HCT116 (cell line): ENCODE measurements around the gene VAV2. TPM values are rescaled to one million over a fixed set of nuclear protein-coding genes. Genes with fewer than 3 reads are reported as not detected.

Experiments
- ATAC-seq: fragments of 200-7000 bp; cut with Tn5 transposase; 2 replicates; pipeline ENCODE4 v1.9.1; 2020; ENCODE audit warnings: mild to moderate bottlenecking, moderate library complexity
- BruUV-seq: library from RNA; stranded (reverse); fragments of 400-500 nt; replicated peaks from 2 replicates; lab custom pipeline; 2021; lab: Mats Ljungman, UMichigan
- CTCF ChIA-PET: fragments of 300-600 bp; sonication (Branson Sonifier 250); formaldehyde crosslinking; loops from one replicate; lab custom pipeline; 2021; ENCODE audit warnings: antibody characterized with exemption; lab: Charles Lee
- POLR2A ChIA-PET: fragments of 300-600, 350-600 bp; sonication (Branson Sonifier 250); formaldehyde crosslinking; loops from one replicate; lab custom pipeline; 2021; ENCODE audit warnings: antibody characterized with exemption; lab: Charles Lee
- RAD21 ChIA-PET, 2 experiments: fragments of 300-600 bp; sonication (Branson Sonifier 250); formaldehyde crosslinking; loops; one replicate each; lab custom pipeline; 2023; ENCODE audit warnings: low total read pairs in 2 of 2; ENCODE audit not compliant: uncharacterized antibody in 2 of 2, unreplicated experiment in 2 of 2, low non-redundant PET in 1 of 2; lab: Charles Lee
- DNase-seq: peaks from one replicate; pipeline ENCODE4 v3.0.0-alpha.2; 2010; ENCODE audit warnings: low read depth, low spot score
- H2AFZ ChIP-seq: fragments of 200-600 bp; shearing (Covaris generic), sonication (generic); 2 replicates; pipeline ENCODE4 v1.6.1; 2017; ENCODE audit warnings: low read depth, mixed run types, mixed read lengths, antibody characterized with exemption, low read length; ENCODE audit not compliant: poor library complexity, severe bottlenecking
- H3K27ac ChIP-seq: 2 replicates; pipeline ENCODE4 v1.5.1; 2012; ENCODE audit warnings: low read depth, low read length
- H3K27me3 ChIP-seq: fragments of 200-600 bp; sonication (generic); 2 replicates; pipeline ENCODE4 v1.6.1; 2016; ENCODE audit warnings: mixed run types, low read length, mixed read lengths; ENCODE audit not compliant: insufficient read depth
- H3K36me3 ChIP-seq, 2 experiments: fragments of 200-500 bp in 1 of 2; fragments of 200-600 bp in 1 of 2; sonication (Bioruptor generic) in 1 of 2; sonication (generic) in 1 of 2; 2 replicates each; pipeline versions ENCODE4 v1.5.1 to v1.6.1; 2014 to 2016; ENCODE audit warnings: low read length in 2 of 2, inconsistent platforms in 1 of 2, mixed read lengths in 1 of 2, mixed run types in 1 of 2; ENCODE audit not compliant: insufficient read depth in 2 of 2, control insufficient read depth in 1 of 2
- H3K4me1 ChIP-seq, 2 experiments: fragments of 200-600 bp in 1 of 2; sonication (generic) in 1 of 2; 2 replicates each; pipeline versions ENCODE4 v1.5.1 to v1.6.1; 2012 to 2017; ENCODE audit warnings: low read length in 2 of 2, inconsistent platforms in 1 of 2, mild to moderate bottlenecking in 1 of 2, mixed read lengths in 1 of 2, mixed run types in 1 of 2, moderate library complexity in 1 of 2; ENCODE audit not compliant: insufficient read depth in 2 of 2, control insufficient read depth in 1 of 2
- H3K4me2 ChIP-seq: fragments of 200-600 bp; sonication (generic); 2 replicates; pipeline ENCODE4 v1.6.1; 2017; ENCODE audit warnings: mixed run types, low read length, mixed read lengths
- H3K4me3 ChIP-seq, 2 experiments: fragments of 200-600 bp in 1 of 2; sonication (generic) in 1 of 2; replicated peaks in 1 of 2; 2 replicates each; pipeline ENCODE4 v1.5.1; 2011 to 2016; ENCODE audit warnings: low read length in 2 of 2, control low read depth in 1 of 2, low read depth in 1 of 2, mild to moderate bottlenecking in 1 of 2, mixed read lengths in 1 of 2, mixed run types in 1 of 2
- H3K79me2 ChIP-seq: fragments of 200-600 bp; sonication (generic); 2 replicates; pipeline ENCODE4 v1.6.1; 2017; ENCODE audit warnings: mild to moderate bottlenecking, mixed run types, low read length, moderate library complexity, mixed read lengths; ENCODE audit not compliant: insufficient read depth
- H3K9ac ChIP-seq: fragments of 200-600 bp; sonication (generic); 2 replicates; pipeline ENCODE4 v1.6.1; 2016; ENCODE audit warnings: low read length, mixed read lengths
- H3K9me2 ChIP-seq: fragments of 200-600 bp; sonication (generic), shearing (Covaris generic); 2 replicates; pipeline ENCODE4 v1.6.1; 2017; ENCODE audit warnings: mixed run types, mild to moderate bottlenecking, moderate library complexity; ENCODE audit not compliant: insufficient read depth
- H3K9me3 ChIP-seq, 2 experiments: fragments of 200-500 bp in 1 of 2; fragments of 200-600 bp in 1 of 2; sonication (Bioruptor generic) in 1 of 2; sonication (generic) in 1 of 2; 2 replicates each; pipeline ENCODE4 v1.6.1; 2014 to 2017; ENCODE audit warnings: low read length in 2 of 2, mixed read lengths in 2 of 2, inconsistent platforms in 1 of 2, low read depth in 1 of 2, mild to moderate bottlenecking in 1 of 2, mixed run types in 1 of 2, moderate library complexity in 1 of 2; ENCODE audit not compliant: control insufficient read depth in 1 of 2, insufficient read depth in 1 of 2
- H4K20me1 ChIP-seq: fragments of 200-600 bp; sonication (generic), shearing (Covaris generic); 2 replicates; pipeline ENCODE4 v1.6.1; 2017; ENCODE audit warnings: mixed run types, mild to moderate bottlenecking, moderate library complexity; ENCODE audit not compliant: insufficient read depth
- EZH2phosphoT487 ChIP-seq: fragments of 200-600 bp; IDR thresholded peaks from 2 replicates; pipeline ENCODE4 v1.6.1; 2018; ENCODE audit warnings: antibody characterized with exemption, borderline replicate concordance
- RAD21 ChIP-seq: IDR thresholded peaks from 2 replicates; pipeline ENCODE4 v1.6.1; 2012; ENCODE audit warnings: low read depth, mild to moderate bottlenecking
- SP1 ChIP-seq: IDR thresholded peaks from 2 replicates; pipeline ENCODE4 v1.6.1; 2012; ENCODE audit warnings: low read depth
- SRF ChIP-seq: IDR thresholded peaks from 2 replicates; pipeline ENCODE4 v1.6.1; 2012; ENCODE audit warnings: low read depth
- ZFX ChIP-seq: fragments of 450-650 bp; IDR thresholded peaks from 2 replicates; pipeline ENCODE4 v1.6.1; 2017
- intact Hi-C: fragments of 100-400 bp; cut with micrococcal nuclease; formaldehyde crosslinking; loops from 2 replicates; pipeline ENCODE4 v1.10.0; 2022
- total RNA-seq: library from RNA; stranded (reverse); gene quantifications from one replicate; pipeline ENCODE4 v1.2.1, GENCODE V29; 2021; ENCODE audit not compliant: unreplicated experiment
- TF ChIP-seq, protein P1 (sequence below), 3 experiments: fragments of 200-600 bp in 1 of 3; sonication (generic) in 1 of 3; IDR thresholded peaks in 2 of 3; conservative IDR thresholded peaks in 1 of 3; 2 replicates each; pipeline ENCODE4 v1.5.1; 2012 to 2017; ENCODE audit warnings: low read depth in 2 of 3, low read length in 2 of 3, antibody characterized with exemption in 1 of 3, borderline replicate concordance in 1 of 3, control low read depth in 1 of 3, mild to moderate bottlenecking in 1 of 3, mixed read lengths in 1 of 3, mixed run types in 1 of 3, moderate library complexity in 1 of 3; ENCODE audit not compliant: insufficient read depth in 1 of 3

VAV2 gene
- total RNA-seq, 1 experiment from 2014 or later, result 33.2 TPM

DNA sequence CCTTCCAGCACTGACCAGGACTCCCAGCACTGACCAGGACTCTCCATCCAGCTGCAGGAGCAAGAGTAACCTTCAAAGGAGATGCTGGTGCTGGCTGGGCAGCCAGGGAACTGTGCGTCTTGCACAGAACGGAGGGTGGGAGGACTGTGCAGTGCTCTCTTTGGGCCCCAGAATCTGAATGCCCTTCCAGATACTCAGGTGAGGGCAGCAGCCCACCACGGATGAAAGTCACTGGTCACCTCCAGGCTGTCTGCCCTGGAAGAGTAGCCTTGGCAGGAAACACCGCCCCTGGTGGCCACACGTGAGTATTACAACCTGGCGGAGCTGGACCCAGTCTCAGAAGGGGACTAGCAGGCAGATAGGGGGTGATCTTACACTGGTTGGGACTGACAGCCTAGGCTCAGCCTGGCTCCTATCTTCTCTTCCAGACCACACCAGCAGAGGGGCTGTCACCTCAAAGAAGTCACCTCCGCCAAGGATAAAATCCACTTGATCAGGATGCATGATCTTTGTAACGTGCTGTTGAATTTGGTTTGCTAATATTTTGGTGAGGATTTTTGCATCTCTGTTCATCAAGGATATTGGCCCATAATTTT is 249.2 kb downstream of the VAV2 start:
- H3K36me3 ChIP-seq, result no peaks in the 10 kb centered on the region
- intact Hi-C loops, result loop anchor here (5.0 kb wide), 1 partner anchor 249 kb away; the partner anchor contains the start of gene VAV2
- H3K9me3 ChIP-seq, result no peaks in the 10 kb centered on the region
- peak; percentile 92 for ATAC-seq
- peak; percentile 77 for DNase-seq
- RAD21 ChIA-PET, result interaction anchor here in 1 of 2 experiments (0.6 to 1.3 kb wide), 2 partner anchors 11 to 39 kb away, joined by 3 read pairs; no protein-coding TSS in a partner anchor
- no peak overlapping the region for H3K4me2 ChIP-seq
- H3K27ac ChIP-seq, result no peak overlapping the region
- H3K9me2 ChIP-seq, result no peaks in the 10 kb centered on the region
- TF ChIP-seq SRF, result 0 out of 2 replicates have a peak, but pooled peaks have one; percentile 25
- TF ChIP-seq ZFX, result no peak
- TF ChIP-seq EZH2phosphoT487, result no peak
- TF ChIP-seq, protein P1, sequence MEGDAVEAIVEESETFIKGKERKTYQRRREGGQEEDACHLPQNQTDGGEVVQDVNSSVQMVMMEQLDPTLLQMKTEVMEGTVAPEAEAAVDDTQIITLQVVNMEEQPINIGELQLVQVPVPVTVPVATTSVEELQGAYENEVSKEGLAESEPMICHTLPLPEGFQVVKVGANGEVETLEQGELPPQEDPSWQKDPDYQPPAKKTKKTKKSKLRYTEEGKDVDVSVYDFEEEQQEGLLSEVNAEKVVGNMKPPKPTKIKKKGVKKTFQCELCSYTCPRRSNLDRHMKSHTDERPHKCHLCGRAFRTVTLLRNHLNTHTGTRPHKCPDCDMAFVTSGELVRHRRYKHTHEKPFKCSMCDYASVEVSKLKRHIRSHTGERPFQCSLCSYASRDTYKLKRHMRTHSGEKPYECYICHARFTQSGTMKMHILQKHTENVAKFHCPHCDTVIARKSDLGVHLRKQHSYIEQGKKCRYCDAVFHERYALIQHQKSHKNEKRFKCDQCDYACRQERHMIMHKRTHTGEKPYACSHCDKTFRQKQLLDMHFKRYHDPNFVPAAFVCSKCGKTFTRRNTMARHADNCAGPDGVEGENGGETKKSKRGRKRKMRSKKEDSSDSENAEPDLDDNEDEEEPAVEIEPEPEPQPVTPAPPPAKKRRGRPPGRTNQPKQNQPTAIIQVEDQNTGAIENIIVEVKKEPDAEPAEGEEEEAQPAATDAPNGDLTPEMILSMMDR (IDR thresholded peaks at IDR 0.05 in 2 of 3, conservative IDR thresholded peaks at IDR 0.05 in 1 of 3; ENCODE audit: borderline replicate concordance in 1 of 3, insufficient read depth in 1 of 3, low read depth in 2 of 3, low read length in 2 of 3), result peak; percentile 99
- peak; percentile 83 for TF ChIP-seq RAD21
- TF ChIP-seq, all 23 proteins: peak for 3
- Histone ChIP-seq H3K79me2 (no peaks in the 10 kb centered on the region), H3K4me1 (peaks cover 5 to 8% of the 10 kb centered on the region in 2 experiments; a peak in 3 of 4 replicates), H3K27me3 (0 out of 2 replicates have a peak, but pooled peaks cover 10% of the 10 kb centered on the region), H2AFZ (no peak overlapping the region), H4K20me1 (no peaks in the 10 kb centered on the region), H3K9ac (no peak overlapping the region), H3K4me3 (no peak overlapping the region)
- no TSS peak for BruUV-seq
- ChIA-PET CTCF (interaction anchor here (0.6 to 2.0 kb wide), 13 partner anchors 8 to 371 kb away, joined by 3 to 11 read pairs (median 6); partner anchors contain the start of gene BRD3OS), POLR2A (no interaction called here)

DNA sequence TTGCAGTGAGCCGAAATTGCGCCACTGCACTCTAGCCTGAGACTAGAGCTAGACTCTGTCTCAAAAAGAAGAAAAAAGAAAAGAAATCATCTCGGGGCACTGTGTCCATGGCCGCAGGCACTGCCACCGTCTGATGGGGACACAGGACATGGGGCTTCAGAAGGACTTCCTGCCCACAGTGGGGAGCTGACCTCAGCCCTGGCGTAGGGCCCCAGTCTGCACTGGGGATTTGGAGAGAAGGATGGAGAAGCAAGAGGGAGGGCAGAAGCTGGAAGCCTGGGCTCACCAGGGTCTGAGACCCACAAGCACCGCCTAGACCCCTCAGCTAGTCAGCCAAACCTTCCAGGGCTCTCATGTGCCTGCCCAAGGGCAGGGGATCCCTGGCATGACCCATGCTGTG is 249.9 kb downstream of the VAV2 start:
- no peaks in the 10 kb centered on the region for H4K20me1 ChIP-seq
- no peaks in the 10 kb centered on the region for H3K79me2 ChIP-seq
- POLR2A ChIA-PET, result no interaction called here
- no TSS peak for BruUV-seq
- H3K36me3 ChIP-seq, result no peaks in the 10 kb centered on the region
- no peak overlapping the region for H2AFZ ChIP-seq
- RAD21 ChIA-PET, result interaction anchor here in 1 of 2 experiments (1.3 kb wide), 1 partner anchor 40 kb away, joined by 3 read pairs; no protein-coding TSS in a partner anchor
- H3K4me2 ChIP-seq, result no peak overlapping the region
- H3K27ac ChIP-seq, result no peak overlapping the region
- no peak for DNase-seq
- no peak overlapping the region for H3K9ac ChIP-seq
- peaks cover 5 to 13% of the 10 kb centered on the region in 2 experiments; a peak in 3 of 4 replicates for H3K4me1 ChIP-seq
- H3K9me3 ChIP-seq, result no peaks in the 10 kb centered on the region
- 0 out of 2 replicates have a peak, but pooled peaks cover 4% of the 10 kb centered on the region for H3K27me3 ChIP-seq
- intact Hi-C loops, result loop anchor here (5.0 kb wide), 1 partner anchor 250 kb away; the partner anchor contains the start of gene VAV2
- ATAC-seq, result no peak
- CTCF ChIA-PET, result interaction anchor here (0.6 to 2.0 kb wide), 10 partner anchors 10 to 372 kb away, joined by 3 to 11 read pairs (median 6); partner anchors contain the start of gene BRD3OS
- no peak overlapping the region for H3K4me3 ChIP-seq
- no peak for TF ChIP-seq SP1
- TF ChIP-seq RAD21, result no peak
- H3K9me2 ChIP-seq, result no peaks in the 10 kb centered on the region
